Measurements from ENCODE around the gene VSTM1. TPM values are rescaled to one million over a fixed set of nuclear protein-coding genes. Genes with fewer than 3 reads are reported as not detected.

Gene VSTM1
- total RNA-seq, 1 donor from 2014 or later, result not detected

- Histone ChIP-seq H3K9me3 (ENCODE audit: control insufficient read depth in 3 of 3, low read length in 3 of 3) (no peaks in the 10 kb centered on the region), H3K36me3 (ENCODE audit: control insufficient read depth in 3 of 3, insufficient read depth in 3 of 3, low read length in 3 of 3) (no peaks in the 10 kb centered on the region), H3K4me1 (ENCODE audit: control insufficient read depth in 3 of 3, insufficient read depth in 3 of 3, low read length in 3 of 3) (no peaks in the 10 kb centered on the region), H3K4me3 (ENCODE audit: low read length in 3 of 3) (no peak overlapping the region), H3K27ac (ENCODE audit: low read depth, low read length) (no peak overlapping the region), H3K27me3 (ENCODE audit: control insufficient read depth in 3 of 3, insufficient read depth in 3 of 3, low read length in 3 of 3) (peaks cover 6 to 7% (median 7%) of the 10 kb centered on the region in 3 donors), H3K9ac (ENCODE audit: low read depth in 1 of 3, low read length in 3 of 3) (no peak overlapping the region)
Measured at GRCh38 chr19:54035215-54036178, 28.2 kb downstream of the VSTM1 start.

GRCh38 chr19:54030895-54031586, 32.7 kb downstream of the VSTM1 start:
- peaks cover 6 to 16% (median 7%) of the 10 kb centered on the region in 3 donors for H3K27me3 ChIP-seq (ENCODE audit: control insufficient read depth in 3 of 3, insufficient read depth in 3 of 3, low read length in 3 of 3)
- no peak overlapping the region for H3K4me3 ChIP-seq (ENCODE audit: low read length in 3 of 3)
- H3K9ac ChIP-seq (ENCODE audit: low read depth in 1 of 3, low read length in 3 of 3), result no peak overlapping the region
- H3K4me1 ChIP-seq (ENCODE audit: control insufficient read depth in 3 of 3, insufficient read depth in 3 of 3, low read length in 3 of 3), result no peaks in the 10 kb centered on the region
- no peaks in the 10 kb centered on the region for H3K36me3 ChIP-seq (ENCODE audit: control insufficient read depth in 3 of 3, insufficient read depth in 3 of 3, low read length in 3 of 3)
- no peak overlapping the region for H3K27ac ChIP-seq (ENCODE audit: low read depth, low read length)
- H3K9me3 ChIP-seq (ENCODE audit: control insufficient read depth in 3 of 3, low read length in 3 of 3), result no peaks in the 10 kb centered on the region

- H3K9me3 ChIP-seq (ENCODE audit: control insufficient read depth in 3 of 3, low read length in 3 of 3), result no peaks in the 10 kb centered on the region
- H3K27me3 ChIP-seq (ENCODE audit: control insufficient read depth in 3 of 3, insufficient read depth in 3 of 3, low read length in 3 of 3), result peaks cover 6 to 12% (median 6%) of the 10 kb centered on the region in 3 donors
Measured at GRCh38 chr19:54029930-54030490, 33.7 kb downstream of the VSTM1 start.

GRCh38 chr19:54029301-54029700, 34.4 kb downstream of the VSTM1 start:
- Histone ChIP-seq H3K36me3 (ENCODE audit: control insufficient read depth in 3 of 3, insufficient read depth in 3 of 3, low read length in 3 of 3) (no peaks in the 10 kb centered on the region), H3K27me3 (ENCODE audit: control insufficient read depth in 3 of 3, insufficient read depth in 3 of 3, low read length in 3 of 3) (peaks cover 3 to 17% (median 6%) of the 10 kb centered on the region in 3 donors), H3K9me3 (ENCODE audit: control insufficient read depth in 3 of 3, low read length in 3 of 3) (no peaks in the 10 kb centered on the region), H3K27ac (ENCODE audit: low read depth, low read length) (no peak overlapping the region), H3K4me1 (ENCODE audit: control insufficient read depth in 3 of 3, insufficient read depth in 3 of 3, low read length in 3 of 3) (no peaks in the 10 kb centered on the region), H3K4me3 (ENCODE audit: low read length in 3 of 3) (no peak overlapping the region), H3K9ac (ENCODE audit: low read depth in 1 of 3, low read length in 3 of 3) (no peak overlapping the region)

More at GRCh38 chr19:54029930-54030490, 33.7 kb downstream of the VSTM1 start:
- Histone ChIP-seq H3K4me1 (ENCODE audit: control insufficient read depth in 3 of 3, insufficient read depth in 3 of 3, low read length in 3 of 3) (no peaks in the 10 kb centered on the region), H3K9ac (ENCODE audit: low read depth in 1 of 3, low read length in 3 of 3) (no peak overlapping the region), H3K27ac (ENCODE audit: low read depth, low read length) (no peak overlapping the region), H3K4me3 (ENCODE audit: low read length in 3 of 3) (no peak overlapping the region), H3K36me3 (ENCODE audit: control insufficient read depth in 3 of 3, insufficient read depth in 3 of 3, low read length in 3 of 3) (no peaks in the 10 kb centered on the region)

- H3K27ac ChIP-seq (ENCODE audit: low read depth, low read length), result no peak overlapping the region
- peaks cover 0 to 3% (median 0%) of the 10 kb centered on the region in 3 donors for H3K4me1 ChIP-seq (ENCODE audit: control insufficient read depth in 3 of 3, insufficient read depth in 3 of 3, low read length in 3 of 3)
- no peaks in the 10 kb centered on the region for H3K36me3 ChIP-seq (ENCODE audit: control insufficient read depth in 3 of 3, insufficient read depth in 3 of 3, low read length in 3 of 3)
- no peak overlapping the region for H3K4me3 ChIP-seq (ENCODE audit: low read length in 3 of 3)
- H3K27me3 ChIP-seq (ENCODE audit: control insufficient read depth in 3 of 3, insufficient read depth in 3 of 3, low read length in 3 of 3), result peaks cover 6 to 20% (median 9%) of the 10 kb centered on the region in 3 donors
- H3K9ac ChIP-seq (ENCODE audit: low read depth in 1 of 3, low read length in 3 of 3), result no peak overlapping the region
- no peaks in the 10 kb centered on the region for H3K9me3 ChIP-seq (ENCODE audit: control insufficient read depth in 3 of 3, low read length in 3 of 3)
Measured at GRCh38 chr19:54026656-54027055, 37.0 kb downstream of the VSTM1 start.

- no peaks in the 10 kb centered on the region for H3K36me3 ChIP-seq (ENCODE audit: control insufficient read depth in 3 of 3, insufficient read depth in 3 of 3, low read length in 3 of 3)
- no peak overlapping the region for H3K27ac ChIP-seq (ENCODE audit: low read depth, low read length)
- no peak overlapping the region for H3K9ac ChIP-seq (ENCODE audit: low read depth in 1 of 3, low read length in 3 of 3)
- peaks cover 0 to 17% (median 6%) of the 10 kb centered on the region in 3 donors for H3K27me3 ChIP-seq (ENCODE audit: control insufficient read depth in 3 of 3, insufficient read depth in 3 of 3, low read length in 3 of 3)
- H3K4me1 ChIP-seq (ENCODE audit: control insufficient read depth in 3 of 3, insufficient read depth in 3 of 3, low read length in 3 of 3), result peaks cover 0 to 3% (median 0%) of the 10 kb centered on the region in 3 donors
- H3K9me3 ChIP-seq (ENCODE audit: control insufficient read depth in 3 of 3, low read length in 3 of 3), result no peaks in the 10 kb centered on the region
- H3K4me3 ChIP-seq (ENCODE audit: low read length in 3 of 3), result no peak overlapping the region
Measured at GRCh38 chr19:54024660-54025059, 39.0 kb downstream of the VSTM1 start.

- peaks cover 0 to 14% (median 6%) of the 10 kb centered on the region in 3 donors for H3K27me3 ChIP-seq (ENCODE audit: control insufficient read depth in 3 of 3, insufficient read depth in 3 of 3, low read length in 3 of 3)
- no peaks in the 10 kb centered on the region for H3K36me3 ChIP-seq (ENCODE audit: control insufficient read depth in 3 of 3, insufficient read depth in 3 of 3, low read length in 3 of 3)
- H3K9ac ChIP-seq (ENCODE audit: low read depth in 1 of 3, low read length in 3 of 3), result no peak overlapping the region
- H3K9me3 ChIP-seq (ENCODE audit: control insufficient read depth in 3 of 3, low read length in 3 of 3), result no peaks in the 10 kb centered on the region
- H3K4me1 ChIP-seq (ENCODE audit: control insufficient read depth in 3 of 3, insufficient read depth in 3 of 3, low read length in 3 of 3), result peaks cover 0 to 3% (median 0%) of the 10 kb centered on the region in 3 donors
- no peak overlapping the region for H3K4me3 ChIP-seq (ENCODE audit: low read length in 3 of 3)
- no peak overlapping the region for H3K27ac ChIP-seq (ENCODE audit: low read depth, low read length)
Measured at GRCh38 chr19:54023191-54023590, 40.5 kb downstream of the VSTM1 start.

GRCh38 chr19:54021932-54022331, 41.8 kb downstream of the VSTM1 start:
- Histone ChIP-seq H3K4me1 (ENCODE audit: control insufficient read depth in 3 of 3, insufficient read depth in 3 of 3, low read length in 3 of 3) (peaks cover 0 to 3% (median 0%) of the 10 kb centered on the region in 3 donors), H3K9me3 (ENCODE audit: control insufficient read depth in 3 of 3, low read length in 3 of 3) (no peaks in the 10 kb centered on the region), H3K4me3 (ENCODE audit: low read length in 3 of 3) (no peak overlapping the region), H3K27ac (ENCODE audit: low read depth, low read length) (no peak overlapping the region), H3K27me3 (ENCODE audit: control insufficient read depth in 3 of 3, insufficient read depth in 3 of 3, low read length in 3 of 3) (peaks cover 0 to 14% (median 6%) of the 10 kb centered on the region in 3 donors), H3K9ac (ENCODE audit: low read depth in 1 of 3, low read length in 3 of 3) (no peak overlapping the region), H3K36me3 (ENCODE audit: control insufficient read depth in 3 of 3, insufficient read depth in 3 of 3, low read length in 3 of 3) (no peaks in the 10 kb centered on the region)

- H3K36me3 ChIP-seq (ENCODE audit: control insufficient read depth in 3 of 3, insufficient read depth in 3 of 3, low read length in 3 of 3), result no peaks in the 10 kb centered on the region
- no peak overlapping the region for H3K4me3 ChIP-seq (ENCODE audit: low read length in 3 of 3)
- H3K27me3 ChIP-seq (ENCODE audit: control insufficient read depth in 3 of 3, insufficient read depth in 3 of 3, low read length in 3 of 3), result peaks cover 0 to 11% (median 6%) of the 10 kb centered on the region in 3 donors
Measured at GRCh38 chr19:54021363-54021762, 42.3 kb downstream of the VSTM1 start.

More at GRCh38 chr19:54021363-54021762, 42.3 kb downstream of the VSTM1 start:
- H3K4me1 ChIP-seq (ENCODE audit: control insufficient read depth in 3 of 3, insufficient read depth in 3 of 3, low read length in 3 of 3), result peaks cover 0 to 3% (median 0%) of the 10 kb centered on the region in 3 donors
- H3K27ac ChIP-seq (ENCODE audit: low read depth, low read length), result no peak overlapping the region
- no peaks in the 10 kb centered on the region for H3K9me3 ChIP-seq (ENCODE audit: control insufficient read depth in 3 of 3, low read length in 3 of 3)
- no peak overlapping the region for H3K9ac ChIP-seq (ENCODE audit: low read depth in 1 of 3, low read length in 3 of 3)

Measured in skeletal muscle tissue (tissue), 4 donors.